Peyer's patch (tissue), 4 donors: ENCODE measurements around the gene EFCAB14.

Experiments
- CTCF ChIP-seq, 6 experiments: fragments of 450-650 bp in 4 of 6; fragments of 200-600 bp in 2 of 6; sonication (generic) in 1 of 6; IDR thresholded peaks; one replicate each; pipeline ENCODE4 v1.5.1; 2017 to 2019; ENCODE audit warnings: antibody characterized with exemption in 6 of 6, mild to moderate bottlenecking in 3 of 6, moderate library complexity in 1 of 6
- POLR2A ChIP-seq, 2 donors: fragments of 450-650 bp; IDR thresholded peaks; one replicate each; pipeline ENCODE4 v1.5.1; 2017; ENCODE audit warnings: antibody characterized with exemption in 2 of 2, mild to moderate bottlenecking in 2 of 2, moderate library complexity in 2 of 2

GRCh38 chr1:46717654-46718053 is 1.3 kb downstream of the EFCAB14 start:
- no peak for TF ChIP-seq CTCF (IDR thresholded peaks at IDR 0.05)
- no peak for TF ChIP-seq POLR2A (IDR thresholded peaks at IDR 0.05)
